Superior temporal gyrus (tissue), 1 donor: ENCODE measurements around the gene COL25A1.
"Not testable (repeated sequence)": the region's sequence is repeated elsewhere in the genome, so short reads cannot be mapped to it uniquely, and the experiment has no call there.

Source experiments
- DNase-seq: peaks from one replicate; pipeline ENCODE4 v3.0.0-alpha.2; 2016; ENCODE audit errors: extremely low spot score

COL25A1 gene

DNA sequence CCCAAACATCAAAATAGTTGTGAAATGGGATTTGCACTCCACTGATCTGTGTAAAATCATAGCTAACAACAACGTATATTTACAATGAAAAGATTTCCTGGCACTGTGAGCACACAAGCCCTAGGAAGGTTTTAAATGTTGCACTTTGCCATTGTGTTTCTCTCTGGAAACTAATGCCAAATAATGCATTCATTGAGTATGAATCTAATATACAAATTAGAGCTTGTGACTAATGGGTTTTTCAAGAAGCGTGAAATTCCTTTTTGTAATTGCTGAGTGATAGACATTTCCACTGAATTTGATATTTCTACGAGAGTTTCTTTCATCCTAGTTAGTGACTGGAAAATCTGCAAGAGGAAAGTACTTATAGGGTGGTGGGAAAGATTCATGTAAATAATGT is 135.9 kb downstream of the COL25A1 start:
- no peak for DNase-seq

DNA sequence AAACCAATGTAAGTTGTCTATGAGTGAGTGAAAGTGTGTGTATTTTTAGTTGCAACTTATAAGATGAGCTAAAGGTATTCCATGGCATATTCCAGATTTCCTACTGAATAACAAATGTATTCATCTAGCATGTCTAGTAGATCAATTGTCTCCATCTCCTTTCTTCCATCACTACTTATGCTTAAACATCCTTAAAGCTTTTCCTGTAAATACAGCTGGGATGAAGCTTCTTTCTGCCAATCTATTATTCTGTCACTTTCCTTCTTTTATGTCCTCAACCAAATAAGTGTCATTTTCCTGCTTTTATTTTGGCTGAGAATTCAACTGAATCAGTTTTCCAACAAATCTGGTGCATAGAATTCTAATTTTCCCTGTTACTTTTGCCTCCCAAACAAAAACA is 136.3 kb downstream of the COL25A1 start:
- no peak for DNase-seq

DNA sequence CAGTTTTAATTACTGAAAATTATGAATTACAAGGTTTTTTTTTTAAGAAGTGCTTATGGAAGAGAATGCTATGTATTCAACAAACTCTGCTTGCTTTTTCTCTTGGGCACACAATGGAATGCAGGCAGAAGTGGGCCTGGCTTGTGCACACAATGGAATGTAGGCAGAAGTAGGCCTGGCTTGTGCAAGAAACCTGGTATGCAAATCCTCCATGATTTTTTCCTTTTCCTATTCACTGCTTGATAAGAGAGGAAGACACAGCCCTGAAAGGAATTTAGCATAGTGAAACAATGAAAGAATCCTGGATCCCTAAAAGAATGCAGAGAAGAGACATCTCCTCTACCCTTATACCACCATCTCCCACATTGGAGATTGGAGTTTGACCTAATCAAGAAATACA is 138.4 kb downstream of the COL25A1 start:
- no peak for DNase-seq

DNA sequence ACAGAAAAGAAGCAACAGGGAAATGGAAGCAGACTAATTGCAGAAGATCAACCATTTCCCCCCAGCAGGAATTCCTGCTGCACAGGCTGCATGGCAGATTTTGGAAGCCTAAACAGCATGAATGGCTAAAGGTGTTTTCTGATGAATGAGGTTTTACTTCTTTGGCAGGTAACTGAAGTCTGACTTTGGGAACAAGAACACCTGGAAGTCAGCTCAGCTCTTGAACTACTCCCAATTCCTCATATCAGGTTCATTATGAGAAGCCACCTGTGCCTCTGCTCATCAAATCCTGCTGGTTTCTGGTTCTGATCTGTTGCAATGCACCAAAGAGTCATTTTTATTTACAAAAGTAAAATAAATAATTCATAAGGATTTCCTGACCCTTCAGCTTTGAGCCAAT is 139.0 kb downstream of the COL25A1 start:
- no peak for DNase-seq

DNA sequence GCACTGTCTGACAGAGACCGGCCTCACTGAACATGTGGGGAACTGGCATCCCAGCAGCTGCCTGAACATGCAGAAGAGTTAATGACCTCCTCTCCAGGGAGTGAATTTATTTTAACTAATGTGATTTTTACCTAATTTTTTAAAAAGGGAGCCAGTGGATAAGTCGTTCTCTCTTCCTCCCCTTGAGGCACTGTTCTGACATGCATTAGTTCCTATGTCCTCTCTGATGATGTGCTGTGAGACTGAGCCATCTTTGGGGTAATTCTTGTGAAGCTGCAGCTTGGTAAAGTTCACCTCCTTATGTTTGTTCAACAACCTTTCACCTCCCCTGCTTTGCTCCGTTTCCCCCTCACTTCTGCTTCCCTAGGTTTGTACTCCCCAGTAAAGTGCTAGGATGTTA is 139.7 kb downstream of the COL25A1 start:
- no peak for DNase-seq

DNA sequence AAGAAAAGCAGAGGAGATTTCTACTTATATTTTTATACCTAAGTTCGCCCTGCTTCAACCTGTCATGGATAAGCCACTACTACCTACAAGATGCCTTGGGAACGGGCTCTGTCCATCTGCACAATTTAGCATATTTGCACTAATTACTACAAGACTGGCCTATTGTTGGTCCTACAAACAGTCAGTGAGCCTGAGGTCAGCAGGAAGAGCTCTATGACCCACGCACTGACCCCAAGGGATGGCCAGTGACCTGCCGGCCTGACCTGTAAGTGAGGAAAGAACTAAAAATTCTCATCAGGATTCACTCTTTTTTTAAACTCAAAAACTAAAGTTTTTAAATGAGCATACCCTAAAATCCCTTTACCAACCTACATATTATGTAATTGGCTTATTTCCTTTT is 142.0 kb downstream of the COL25A1 start:
- no peak for DNase-seq

DNA sequence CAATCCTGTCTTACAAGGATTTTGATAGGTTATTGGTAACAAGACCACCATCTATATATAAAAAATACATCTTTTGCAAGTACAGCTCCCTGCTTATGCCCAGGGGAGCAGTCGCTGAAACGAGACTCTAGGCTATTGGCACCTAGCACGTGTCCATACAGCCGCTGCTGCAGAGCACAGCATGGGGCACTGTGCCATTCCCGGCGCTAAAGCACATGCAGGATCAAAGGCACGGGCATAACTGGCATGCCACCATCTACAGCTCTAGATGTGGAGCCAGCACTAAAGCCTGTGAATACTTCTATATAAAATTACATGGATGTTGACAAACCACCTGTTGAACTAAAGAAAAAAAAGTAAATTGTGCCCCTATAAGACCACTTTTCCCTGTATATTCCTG is 144.8 kb downstream of the COL25A1 start:
- no peak for DNase-seq

DNA sequence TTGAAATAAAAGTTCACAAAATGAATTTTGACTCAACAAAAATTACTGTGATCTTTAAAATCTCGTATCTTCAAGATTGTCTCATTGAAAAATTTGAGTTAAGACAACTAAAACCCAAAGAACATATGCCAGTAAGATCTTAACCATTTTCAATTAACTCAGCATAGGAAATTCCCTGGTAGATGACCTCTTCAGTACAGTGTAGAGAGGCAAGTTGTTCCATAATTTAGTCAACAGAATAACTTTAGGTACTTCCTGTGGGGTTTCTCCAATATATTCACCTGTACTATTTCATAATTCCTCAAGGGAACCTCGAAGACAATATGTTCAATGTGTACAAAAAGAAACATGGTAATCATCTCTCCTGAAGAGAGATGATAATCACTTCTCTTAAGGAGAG is 145.3 kb downstream of the COL25A1 start:
- DNase-seq, result no peak

DNA sequence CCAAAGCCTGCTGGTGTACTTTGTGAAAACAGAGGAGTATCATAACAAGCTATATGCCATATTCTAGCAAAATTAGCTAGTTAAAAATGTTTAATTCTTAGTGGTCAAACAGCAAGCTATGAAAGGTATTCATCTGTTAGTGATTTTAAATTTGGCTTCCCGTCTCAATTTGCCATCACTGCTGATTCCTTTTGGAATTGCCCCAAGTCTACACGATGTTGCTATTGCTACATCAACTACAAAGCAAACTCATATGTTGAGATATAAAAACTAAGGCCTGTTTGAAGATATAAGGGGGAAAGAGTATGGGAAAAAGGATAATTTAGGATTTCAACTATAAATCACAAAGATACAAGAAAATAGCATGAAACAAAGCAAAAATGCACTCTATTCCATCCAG is 146.1 kb downstream of the COL25A1 start:
- no peak for DNase-seq

DNA sequence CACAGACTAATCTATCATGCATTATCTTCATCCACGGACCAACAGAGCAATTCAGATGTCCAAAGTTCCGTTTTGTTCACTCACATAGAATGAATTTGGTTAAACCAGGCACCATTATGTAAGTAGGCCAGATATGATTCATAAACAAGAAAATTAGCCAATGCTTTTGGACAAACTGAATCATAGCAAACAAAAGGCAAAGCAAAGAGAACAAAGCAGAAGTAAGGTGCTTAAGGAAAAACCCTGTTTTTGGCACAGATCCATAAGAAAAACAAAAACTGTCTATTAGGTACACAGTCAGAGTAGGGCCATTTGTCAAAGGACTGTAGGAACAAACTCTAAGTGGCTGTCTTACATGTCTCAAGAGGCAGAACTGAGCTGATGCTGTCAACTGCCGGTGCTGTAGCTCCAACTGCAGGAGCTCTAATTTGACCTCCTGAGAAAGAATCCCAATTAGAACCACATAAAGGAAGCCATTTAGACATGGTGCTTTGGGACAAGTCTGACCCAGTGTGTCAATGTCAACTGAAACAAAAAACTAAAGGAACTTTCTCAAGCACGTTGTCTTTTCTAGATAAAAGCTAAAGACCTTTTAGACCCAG is 146.7 kb downstream of the COL25A1 start:
- DNase-seq, result no peak

DNA sequence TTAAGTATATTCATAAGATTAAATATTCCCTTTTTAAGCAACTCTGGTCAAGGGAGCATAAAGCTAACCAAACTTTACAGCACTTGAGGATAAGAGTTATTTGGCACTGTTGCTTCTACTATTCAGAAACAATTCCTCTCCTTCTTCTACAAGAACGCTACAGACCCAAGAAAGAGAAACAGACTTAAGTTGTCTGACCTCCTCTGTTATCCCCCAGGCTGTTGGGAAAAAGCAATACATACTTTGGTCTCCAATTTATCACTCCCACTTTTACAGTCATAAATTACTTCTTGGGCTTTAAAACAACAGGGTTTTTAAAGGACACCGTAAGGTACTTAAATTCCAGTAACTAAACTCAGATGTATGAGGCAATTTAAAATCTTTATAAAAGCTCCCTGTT is 147.4 kb downstream of the COL25A1 start:
- no peak for DNase-seq

DNA sequence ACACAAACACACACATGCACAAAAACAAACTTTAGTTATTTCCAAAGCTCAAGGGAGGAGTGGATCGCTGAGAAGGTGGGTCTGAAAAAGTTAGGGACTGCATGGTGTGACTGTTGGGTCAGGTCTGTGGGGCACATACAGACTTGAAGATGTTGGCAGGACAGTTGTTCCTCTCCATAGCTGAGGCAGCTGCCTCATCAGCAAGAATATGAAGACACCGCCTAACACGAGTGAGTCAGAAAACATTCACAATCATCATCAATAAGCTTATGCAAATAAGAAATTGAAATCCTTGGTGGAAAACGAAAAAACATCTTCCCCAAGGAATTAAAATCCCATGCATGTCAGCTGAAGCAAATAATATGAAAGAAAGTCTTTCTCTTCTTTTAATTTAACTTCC is 148.0 kb downstream of the COL25A1 start:
- no peak for DNase-seq

DNA sequence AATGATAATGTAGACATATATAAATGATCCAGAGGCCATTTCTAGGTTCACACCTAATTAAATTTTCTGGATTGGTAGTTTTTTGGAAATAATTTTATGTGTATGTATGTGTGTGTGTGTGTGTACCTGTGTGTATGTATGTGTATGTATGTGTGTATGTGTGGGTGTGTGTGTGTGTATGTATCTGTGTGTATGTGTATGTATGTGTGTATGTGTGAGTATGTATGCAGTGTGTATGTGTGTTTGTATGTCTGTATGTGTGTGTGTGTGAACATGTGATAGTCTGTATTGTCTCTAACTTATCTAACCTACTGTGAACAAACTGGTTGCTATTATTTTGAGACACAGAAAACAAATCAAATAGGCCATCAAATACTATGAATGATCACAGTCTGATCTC is 152.6 kb downstream of the COL25A1 start:
- DNase-seq, result no peak

DNA sequence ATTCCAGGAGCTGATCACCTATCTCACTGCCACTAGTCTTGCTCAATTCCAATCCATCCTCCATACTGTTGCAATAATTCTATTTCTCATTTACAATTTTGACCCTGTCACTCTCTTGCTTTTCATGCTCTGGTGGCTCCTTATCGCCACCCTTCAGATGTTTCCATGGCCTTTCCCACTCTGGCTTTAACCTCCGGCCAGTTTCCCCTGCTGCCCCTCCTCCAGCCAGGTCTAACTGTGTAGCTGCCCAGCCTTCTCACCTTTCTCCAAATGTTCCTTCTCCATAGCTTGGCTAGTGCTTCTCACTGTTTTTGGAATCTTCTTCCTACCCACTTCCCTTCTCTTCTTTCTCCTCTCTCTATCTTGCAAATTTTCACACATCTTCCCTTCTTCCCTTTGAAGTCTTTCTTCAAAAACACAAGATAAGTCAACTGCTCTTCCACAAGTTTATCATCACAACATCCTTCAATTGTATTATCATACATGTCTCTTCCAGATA is 153.8 kb downstream of the COL25A1 start:
- DNase-seq, result no peak

DNA sequence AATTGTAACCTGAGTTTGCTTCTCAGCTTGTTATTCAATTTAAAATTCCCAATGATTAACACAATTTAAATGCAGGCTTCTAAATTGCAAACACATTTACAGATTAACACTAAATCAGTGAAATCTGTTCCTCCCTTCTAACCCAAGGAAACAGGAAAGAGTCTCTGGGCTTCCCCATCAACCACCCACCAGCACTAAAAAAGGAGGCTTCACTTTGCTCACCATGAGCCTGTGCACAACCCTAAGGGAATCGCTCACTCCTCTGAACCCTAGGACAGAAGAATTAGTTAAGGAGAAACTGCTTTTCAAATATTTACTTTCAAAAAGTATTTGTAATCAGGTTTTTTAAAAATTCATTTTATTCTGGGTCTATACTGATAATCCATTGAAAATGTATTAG is 155.3 kb downstream of the COL25A1 start:
- DNase-seq, result no peak

DNA sequence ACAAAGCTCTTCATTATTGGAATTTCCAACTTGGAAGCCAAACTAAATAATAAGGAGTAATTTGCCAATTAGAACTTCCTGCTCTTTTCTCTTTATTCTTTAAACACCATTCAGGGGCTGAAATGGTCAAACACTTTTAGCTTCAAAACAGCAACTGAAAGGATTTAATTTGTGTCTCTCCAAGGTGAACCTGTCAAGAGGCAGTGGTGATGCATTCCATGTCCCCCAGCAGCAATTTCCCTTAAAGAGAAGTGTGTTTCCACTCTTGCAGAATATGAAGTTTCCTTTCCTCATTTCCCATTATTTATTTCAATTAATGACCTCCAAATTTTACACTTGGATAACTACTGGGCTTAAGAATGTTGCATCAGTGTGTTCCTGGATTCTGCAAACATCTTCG is 156.0 kb downstream of the COL25A1 start:
- DNase-seq, result no peak

DNA sequence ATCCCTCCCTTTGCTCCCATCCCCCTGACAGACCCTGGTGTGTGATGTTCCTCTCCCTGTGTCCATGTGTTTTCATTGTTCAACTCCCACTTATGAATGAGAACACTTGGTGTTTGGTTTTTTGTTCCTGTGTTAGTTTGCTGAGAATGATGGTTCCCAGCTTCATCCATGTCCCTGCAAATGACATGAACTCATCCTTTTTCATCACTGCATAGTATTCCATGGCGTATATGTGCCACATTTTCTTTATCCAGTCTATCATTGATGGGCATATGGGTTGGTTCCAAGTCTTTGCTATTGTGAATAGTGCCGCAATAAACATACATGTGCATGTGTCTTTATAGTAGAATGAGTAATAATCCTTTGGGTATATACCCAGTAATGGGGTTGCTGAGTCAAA is 164.3 kb downstream of the COL25A1 start:
- not testable (repeated sequence) for DNase-seq

DNA sequence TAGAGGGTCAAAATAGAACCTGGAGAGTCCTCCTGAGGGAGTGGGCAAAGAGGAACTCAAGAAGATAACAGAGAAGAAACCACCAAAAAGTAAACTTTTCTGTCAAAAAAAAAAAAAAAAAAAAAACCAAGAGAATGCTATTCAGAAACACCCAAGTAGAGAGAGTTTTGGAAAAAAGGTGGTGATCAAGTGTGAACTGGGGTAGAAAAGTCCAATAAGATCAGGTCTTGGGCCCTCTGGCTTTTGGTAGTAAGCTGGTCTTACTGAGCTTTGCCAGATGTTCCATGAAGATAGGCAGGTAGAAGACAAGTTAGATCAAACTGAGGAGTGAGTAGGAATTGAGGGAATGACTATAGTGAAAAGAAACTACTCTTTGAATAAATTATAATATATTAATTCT is 167.5 kb downstream of the COL25A1 start:
- DNase-seq, result no peak

DNA sequence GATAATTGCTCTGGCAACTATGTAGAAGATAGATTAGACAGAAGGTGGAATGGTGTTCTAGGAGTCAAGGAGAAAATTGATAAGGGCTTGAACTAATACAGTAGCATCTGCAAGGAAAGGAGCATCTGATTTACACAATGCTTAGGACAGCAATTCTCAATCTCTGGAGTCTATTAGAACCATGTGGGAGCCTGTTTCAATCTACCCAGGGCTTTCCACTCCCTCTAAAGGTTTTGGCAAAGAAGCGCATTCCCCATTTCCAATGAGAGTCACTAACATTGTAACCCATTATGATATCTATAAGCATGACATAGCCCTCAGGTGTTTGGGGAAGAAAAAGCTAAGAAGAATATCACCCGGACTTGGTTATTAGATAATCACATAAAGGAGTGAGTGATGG is 168.2 kb downstream of the COL25A1 start:
- no peak for DNase-seq

DNA sequence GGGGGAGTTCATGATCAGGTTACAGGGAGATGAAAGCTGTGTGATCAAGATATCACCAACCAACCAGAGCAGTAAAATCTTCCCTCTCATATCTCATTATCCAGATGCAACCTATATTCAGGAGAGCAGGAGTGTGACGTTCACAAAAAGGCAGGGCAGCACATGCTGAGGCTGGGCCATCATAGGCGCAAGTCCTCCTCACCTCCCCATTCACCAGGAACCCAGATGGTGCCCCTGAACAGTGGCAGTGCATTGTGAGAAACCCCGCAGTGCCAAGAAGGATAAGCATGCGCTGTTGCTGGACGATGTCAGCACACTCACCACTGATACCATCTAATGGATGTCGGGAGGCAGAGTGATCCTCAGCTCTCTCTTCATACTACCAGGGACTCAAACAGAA is 170.9 kb downstream of the COL25A1 start:
- no peak for DNase-seq

DNA sequence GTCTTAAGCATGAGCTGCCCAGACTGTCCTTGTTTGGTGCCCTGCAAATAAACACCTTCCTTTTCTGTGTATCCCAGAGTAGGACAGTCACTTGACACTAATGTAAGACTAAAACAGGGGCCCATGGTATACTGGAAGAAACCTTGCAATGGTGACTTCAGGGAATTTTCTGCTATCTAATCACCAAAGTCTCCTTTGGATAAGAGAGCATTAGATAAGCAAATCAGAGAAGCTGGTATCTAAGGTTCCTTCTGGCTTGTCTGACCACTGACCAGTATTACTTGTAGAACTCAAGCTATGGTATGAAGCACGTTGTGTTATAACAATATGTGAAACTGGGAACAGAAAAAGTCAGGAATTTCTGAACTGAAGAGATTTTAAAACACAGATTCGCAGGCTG is 173.9 kb downstream of the COL25A1 start:
- no peak for DNase-seq

DNA sequence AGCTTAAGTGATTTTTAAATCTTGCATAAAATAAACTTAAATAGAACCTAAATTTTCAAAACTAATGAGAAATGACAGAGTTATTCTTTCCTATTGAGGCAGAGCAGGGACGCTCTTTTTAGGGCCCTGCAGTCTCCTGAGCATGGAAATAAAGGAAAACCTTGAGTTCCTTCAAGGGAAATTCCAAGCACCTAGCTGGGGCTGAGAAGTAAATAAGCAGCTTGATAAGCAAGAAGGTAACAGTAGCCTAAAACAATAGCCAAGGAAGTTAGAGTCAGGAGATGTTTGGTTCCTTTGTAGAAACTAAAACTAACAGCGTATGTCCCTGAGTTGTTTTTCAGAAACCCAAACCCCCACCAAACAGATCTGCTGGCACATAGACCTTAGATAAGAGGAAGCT is 174.6 kb downstream of the COL25A1 start:
- no peak for DNase-seq

DNA sequence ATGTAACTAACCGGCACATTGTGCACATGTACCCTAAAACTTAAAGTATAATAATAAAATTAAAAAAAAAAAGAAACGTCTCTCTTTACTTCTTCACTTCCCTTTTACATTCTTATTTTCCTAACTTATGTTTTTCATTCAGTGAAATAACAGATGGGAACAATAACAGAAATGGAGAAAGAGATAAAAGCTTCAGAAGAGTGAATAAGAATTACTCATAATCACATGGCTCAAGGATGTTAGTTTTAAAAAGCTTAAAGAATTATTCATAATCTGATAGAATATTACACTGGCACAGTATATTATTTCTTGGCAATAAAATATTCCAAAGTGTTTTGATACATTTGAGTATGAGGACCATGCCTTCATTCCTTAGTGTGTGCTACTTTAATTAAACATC is 175.6 kb downstream of the COL25A1 start:
- no peak for DNase-seq

DNA sequence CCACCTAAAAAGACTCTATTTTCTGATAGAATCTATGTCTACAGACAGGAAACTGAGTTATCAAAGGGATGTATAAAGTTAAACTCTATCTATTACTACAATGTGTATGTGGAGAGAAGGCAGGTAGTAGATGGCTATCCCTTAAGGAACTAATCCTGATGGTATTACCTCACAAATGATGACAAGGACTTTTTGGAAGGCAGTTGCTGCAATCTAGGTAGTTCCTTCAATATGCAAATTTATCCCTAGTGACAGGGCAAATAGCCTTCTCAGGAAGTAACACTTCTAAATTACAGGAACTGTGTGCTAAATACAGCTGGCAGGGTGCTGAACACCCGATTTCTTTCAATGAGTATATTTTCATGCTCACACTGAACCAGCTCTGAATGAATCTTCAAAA is 177.4 kb downstream of the COL25A1 start:
- no peak for DNase-seq
